SK-N-SH (cell line): Measurements from ENCODE around the gene PROSER3. TPM values are rescaled to one million over a fixed set of nuclear protein-coding genes. Genes with fewer than 3 reads are reported as not detected.
A peak's percentile ranks its signal among the peaks of the same experiment; 100 is the strongest.

Experiments
- CTCF ChIA-PET: fragments of 300-600, 350-600 bp; formaldehyde crosslinking; extraction: SDS; loops from one replicate; lab custom pipeline; 2021; lab: Yijun Ruan, JAX
- POLR2A ChIA-PET: fragments of 350-600 bp; sonication (Branson Sonifier 250); formaldehyde crosslinking; extraction: SDS; loops from one replicate; lab custom pipeline; 2020; ENCODE audit warnings: antibody characterized with exemption, inconsistent platforms; lab: Yijun Ruan, JAX
- DNase-seq: peaks from one replicate; pipeline ENCODE4 v3.0.0; 2012
- H2AFZ ChIP-seq: fragments of 200-600 bp; sonication (generic); 2 replicates; pipeline ENCODE4 v1.8.1; 2016; ENCODE audit warnings: antibody characterized with exemption, mild to moderate bottlenecking, low read depth
- H3F3A ChIP-seq: fragments of 200-600 bp; sonication (generic); replicated peaks from 2 replicates; pipeline ENCODE3; 2016; ENCODE audit warnings: antibody characterized with exemption, mild to moderate bottlenecking; ENCODE audit not compliant: insufficient read depth
- H3K27ac ChIP-seq, 2 experiments: fragments of 200-500 bp in 1 of 2; fragments of 200-600 bp in 1 of 2; sonication (Bioruptor generic) in 1 of 2; sonication (generic), shearing (Covaris generic) in 1 of 2; 2 replicates each; pipeline versions ENCODE4 v1.5.1 to v1.6.1; 2014 to 2016; ENCODE audit warnings: low read depth in 2 of 2, inconsistent platforms in 1 of 2, low read length in 1 of 2, mild to moderate bottlenecking in 1 of 2, mixed read lengths in 1 of 2
- H3K27me3 ChIP-seq: fragments of 200-600 bp; sonication (generic), shearing (Covaris generic); 2 replicates; pipeline ENCODE4 v1.6.1; 2016; ENCODE audit warnings: mixed run types; ENCODE audit not compliant: insufficient read depth
- H3K36me3 ChIP-seq, 2 experiments: fragments of 200-500 bp in 1 of 2; fragments of 200-600 bp in 1 of 2; sonication (Bioruptor generic) in 1 of 2; sonication (generic) in 1 of 2; replicated peaks in 1 of 2; 2 replicates each; pipeline versions ENCODE3 to v1.5.1; 2014 to 2016; ENCODE audit warnings: low read length in 1 of 2, mild to moderate bottlenecking in 1 of 2; ENCODE audit not compliant: insufficient read depth in 2 of 2, control insufficient read depth in 1 of 2
- H3K4me1 ChIP-seq, 2 experiments: fragments of 200-500 bp in 1 of 2; fragments of 200-600 bp in 1 of 2; sonication (Bioruptor generic) in 1 of 2; sonication (generic), shearing (Covaris generic) in 1 of 2; 2 replicates each; pipeline versions ENCODE4 v1.5.1 to v1.6.1; 2014 to 2016; ENCODE audit warnings: low read depth in 1 of 2, low read length in 1 of 2, mixed run types in 1 of 2; ENCODE audit not compliant: insufficient read depth in 2 of 2, control insufficient read depth in 1 of 2
- H3K4me2 ChIP-seq: fragments of 200-600 bp; sonication (generic), shearing (Covaris generic); 2 replicates; pipeline ENCODE4 v1.6.1; 2017; ENCODE audit warnings: mixed run types
- H3K4me3 ChIP-seq, 2 experiments: fragments of 200-500 bp in 1 of 2; fragments of 200-600 bp in 1 of 2; sonication (Bioruptor generic) in 1 of 2; sonication (generic), shearing (Covaris generic) in 1 of 2; 2 replicates each; pipeline versions ENCODE4 v1.5.1 to v1.8.1; 2014 to 2016; ENCODE audit warnings: low read depth in 2 of 2, inconsistent platforms in 1 of 2, low read length in 1 of 2, mild to moderate bottlenecking in 1 of 2, mixed read lengths in 1 of 2, moderate library complexity in 1 of 2
- H3K79me2 ChIP-seq: fragments of 200-600 bp; sonication (generic); 2 replicates; pipeline ENCODE4 v1.8.1; 2017; ENCODE audit warnings: mild to moderate bottlenecking; ENCODE audit not compliant: insufficient read depth
- H3K9ac ChIP-seq: fragments of 200-600 bp; sonication (generic); 2 replicates; pipeline ENCODE4 v1.6.1; 2017; ENCODE audit warnings: mixed run types
- H3K9me2 ChIP-seq: fragments of 200-600 bp; sonication (generic); 2 replicates; pipeline ENCODE4 v1.6.1; 2017; ENCODE audit warnings: mixed run types
- H3K9me3 ChIP-seq: fragments of 200-600 bp; sonication (generic); 2 replicates; pipeline ENCODE4 v1.6.1; 2017; ENCODE audit warnings: mixed run types, mild to moderate bottlenecking, moderate library complexity
- H4K20me1 ChIP-seq: fragments of 200-600 bp; sonication (generic); 2 replicates; pipeline ENCODE4 v1.6.1; 2017; ENCODE audit warnings: mild to moderate bottlenecking, mixed run types; ENCODE audit not compliant: insufficient read depth
- CTCF ChIP-seq: fragments of 200-600 bp; sonication (generic); IDR thresholded peaks from 2 replicates; pipeline ENCODE4 v1.6.1; 2017; ENCODE audit warnings: antibody characterized with exemption, mild to moderate bottlenecking, moderate library complexity
- EP300 ChIP-seq, 2 experiments: IDR thresholded peaks; 2 replicates each; pipeline versions ENCODE4 v1.4.0 to v1.6.1; 2012; ENCODE audit warnings: borderline replicate concordance in 1 of 2, low read depth in 1 of 2, low read length in 1 of 2
- EZH2phosphoT487 ChIP-seq: fragments of 200-600 bp; sonication (generic); IDR thresholded peaks from 2 replicates; pipeline ENCODE4 v1.6.1; 2017; ENCODE audit warnings: low read depth, mixed run types, mild to moderate bottlenecking, antibody characterized with exemption, moderate library complexity, borderline replicate concordance
- FOXJ3 ChIP-seq: sonication (generic); formaldehyde crosslinking; IDR thresholded peaks from 2 replicates; pipeline ENCODE4 v1.5.1; 2020; ENCODE audit warnings: mild to moderate bottlenecking, missing genetic modification reagents
- FOXM1 ChIP-seq: IDR thresholded peaks from 2 replicates; pipeline ENCODE4 v1.4.0; 2012; ENCODE audit warnings: low read depth, mild to moderate bottlenecking
- GABPA ChIP-seq: IDR thresholded peaks from 2 replicates; pipeline ENCODE4 v1.4.0; 2012; ENCODE audit warnings: low read depth, mild to moderate bottlenecking
- IRF3 ChIP-seq: fragments of 150-350 bp; IDR thresholded peaks from 2 replicates; pipeline ENCODE4 v1.6.1; 2016; ENCODE audit warnings: mild to moderate bottlenecking, low read depth, low read length
- NFIC ChIP-seq: IDR thresholded peaks from 2 replicates; pipeline ENCODE4 v1.4.0; 2012; ENCODE audit warnings: borderline replicate concordance
- RCOR1 ChIP-seq: fragments of 150-350 bp; IDR thresholded peaks from 2 replicates; pipeline ENCODE4 v1.6.1; 2017; ENCODE audit warnings: antibody characterized with exemption, low read length
- RFX5 ChIP-seq: IDR thresholded peaks from 2 replicates; pipeline ENCODE4 v1.6.1; 2012; ENCODE audit warnings: mild to moderate bottlenecking, improper control_type of control experiment, low read length
- SMC3 ChIP-seq: IDR thresholded peaks from 2 replicates; pipeline ENCODE4 v1.6.1; 2012; ENCODE audit warnings: low read depth, low read length, improper control_type of control experiment
- TAF1 ChIP-seq: IDR thresholded peaks from 2 replicates; pipeline ENCODE4 v1.6.1; 2012; ENCODE audit warnings: low read depth, mild to moderate bottlenecking, low read length, moderate library complexity, borderline replicate concordance
- TCF12 ChIP-seq: IDR thresholded peaks from 2 replicates; pipeline ENCODE4 v1.4.0; 2012
- TEAD4 ChIP-seq: IDR thresholded peaks from 2 replicates; pipeline ENCODE4 v1.4.0; 2012; ENCODE audit warnings: mild to moderate bottlenecking, borderline replicate concordance; ENCODE audit not compliant: insufficient read depth
- ZBTB33 ChIP-seq: IDR thresholded peaks from 2 replicates; pipeline ENCODE4 v1.4.0; 2012; ENCODE audit warnings: low read depth, borderline replicate concordance
- WGBS: methylation state at CpG from one replicate; pipeline ENCODE4 v1.1.6; 2017; ENCODE audit warnings: low lambda C conversion rate; 5-methylcytosine and 5-hydroxymethylcytosine counted together
- polyA plus RNA-seq, 3 experiments: library from polyadenylated mRNA; depleted of rRNA; stranded (reverse); fragments of >200 nt; gene quantifications; 2 replicates each; pipeline ENCODE4 v1.2.3, GENCODE V29; 2012
- TF ChIP-seq, protein P1 (sequence below): IDR thresholded peaks from 2 replicates; pipeline ENCODE4 v1.6.1; 2012; ENCODE audit warnings: mild to moderate bottlenecking, low read depth, low read length, moderate library complexity

PROSER3 gene
- polyA plus RNA-seq, 1 of the 3 experiments (the other 2 are of a cell fraction), result 12.5 TPM

DNA sequence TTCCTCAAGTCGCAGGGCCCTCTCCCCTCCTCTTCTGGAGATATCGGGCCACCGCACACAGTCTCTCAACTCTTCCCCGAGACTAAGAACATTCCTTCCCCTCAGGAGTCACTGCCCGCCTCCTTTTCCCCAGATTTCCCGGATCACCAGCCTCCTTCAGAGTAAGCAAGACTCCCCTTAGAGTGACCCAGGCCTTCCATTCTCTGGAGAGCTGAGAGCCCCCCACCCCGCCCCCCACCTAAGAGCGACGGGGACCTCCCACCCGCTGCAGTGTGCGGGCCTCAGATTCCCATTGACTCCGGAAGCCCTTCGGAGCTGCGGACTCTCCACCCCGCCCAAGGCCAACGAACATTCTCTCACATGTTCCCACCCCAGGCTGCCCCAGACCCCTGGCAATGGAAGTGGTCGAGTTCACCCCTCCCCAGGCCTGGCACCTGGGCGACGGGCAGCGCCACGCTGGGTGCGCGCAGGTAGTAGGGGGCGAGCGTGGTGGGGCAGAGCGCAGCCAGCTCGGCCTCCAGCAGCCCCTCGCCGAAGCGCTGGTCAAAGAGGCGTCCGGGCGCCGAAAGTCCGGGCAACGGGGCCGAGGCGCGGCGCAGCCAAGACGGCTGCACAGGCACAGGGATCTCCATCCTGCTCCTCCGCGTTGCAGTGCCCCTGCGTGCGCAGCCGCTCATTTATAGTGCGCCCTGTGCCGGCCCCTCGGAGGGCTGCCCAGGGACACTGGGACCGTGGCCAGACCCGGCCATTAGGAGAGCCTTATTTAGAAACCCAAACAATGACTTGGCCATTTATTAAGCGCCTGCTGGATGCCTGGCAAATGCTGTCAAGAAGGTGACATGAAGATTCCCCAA is 1.4 kb upstream of the PROSER3 start, which contains the start of gene HSPB6:
Gene HSPB6 (minus strand): TSS at position 653 of the 854 bp plus-strand sequence. CDS start 21 bp downstream, at position 632.
- peak within 1 kb of the TSS; percentile 93 to 98 for H3K27ac ChIP-seq
- H2AFZ ChIP-seq, result peak within 1 kb of the TSS; percentile 63; the same call in 1 of the 2 replicates
- H3K79me2 ChIP-seq, result peaks cover 27% of the 10 kb centered on the region
- H3K4me1 ChIP-seq, result peaks cover 7 to 19% of the 10 kb centered on the region in 2 experiments; a peak in 3 of 4 replicates
- H3K9me2 ChIP-seq, result no peaks in the 10 kb centered on the region
- H3F3A ChIP-seq, result peaks cover 10% of the 10 kb centered on the region
- H3K9me3 ChIP-seq, result no peaks in the 10 kb centered on the region
- ChIA-PET CTCF (interaction anchor here (0.9 to 1.5 kb wide), 2 partner anchors 12 to 63 kb away, joined by 4 to 5 read pairs; partner anchors contain the start of genes PSENEN and U2AF1L4), POLR2A (interaction anchor here (0.8 to 1.7 kb wide), 4 partner anchors 9 to 16 kb away, joined by 3 to 11 read pairs (median 4); partner anchors contain the start of genes LIN37 and U2AF1L4)
- H3K36me3 ChIP-seq, result peaks cover 21 to 29% of the 10 kb centered on the region in 2 experiments
- peak within 1 kb of the TSS; percentile 95 for H3K4me2 ChIP-seq
- 93% methylated on average over 46 of the region's 52 CpGs for WGBS
- DNase-seq, result no peak
- H4K20me1 ChIP-seq, result peaks cover 4% of the 10 kb centered on the region
- H3K9ac ChIP-seq, result peak within 1 kb of the TSS; percentile 100
- peak within 1 kb of the TSS; percentile 87 to 99 for H3K4me3 ChIP-seq
- H3K27me3 ChIP-seq, result no peaks in the 10 kb centered on the region
- TF ChIP-seq NFIC (no peak), GABPA (no peak), FOXM1 (no peak), ZBTB33 (no peak), EP300 (IDR thresholded peaks at IDR 0.05; ENCODE audit: borderline replicate concordance in 1 of 2, low read depth in 1 of 2, low read length in 1 of 2) (no peak), TCF12 (no peak), FOXJ3 (CRISPR knock-in tag) (no peak), CTCF (no peak), EZH2phosphoT487 (no peak), RFX5 (no peak), TEAD4 (no peak), TAF1 (no peak), IRF3 (no peak), SMC3 (no peak), RCOR1 (no peak)
- TF ChIP-seq, protein P1, sequence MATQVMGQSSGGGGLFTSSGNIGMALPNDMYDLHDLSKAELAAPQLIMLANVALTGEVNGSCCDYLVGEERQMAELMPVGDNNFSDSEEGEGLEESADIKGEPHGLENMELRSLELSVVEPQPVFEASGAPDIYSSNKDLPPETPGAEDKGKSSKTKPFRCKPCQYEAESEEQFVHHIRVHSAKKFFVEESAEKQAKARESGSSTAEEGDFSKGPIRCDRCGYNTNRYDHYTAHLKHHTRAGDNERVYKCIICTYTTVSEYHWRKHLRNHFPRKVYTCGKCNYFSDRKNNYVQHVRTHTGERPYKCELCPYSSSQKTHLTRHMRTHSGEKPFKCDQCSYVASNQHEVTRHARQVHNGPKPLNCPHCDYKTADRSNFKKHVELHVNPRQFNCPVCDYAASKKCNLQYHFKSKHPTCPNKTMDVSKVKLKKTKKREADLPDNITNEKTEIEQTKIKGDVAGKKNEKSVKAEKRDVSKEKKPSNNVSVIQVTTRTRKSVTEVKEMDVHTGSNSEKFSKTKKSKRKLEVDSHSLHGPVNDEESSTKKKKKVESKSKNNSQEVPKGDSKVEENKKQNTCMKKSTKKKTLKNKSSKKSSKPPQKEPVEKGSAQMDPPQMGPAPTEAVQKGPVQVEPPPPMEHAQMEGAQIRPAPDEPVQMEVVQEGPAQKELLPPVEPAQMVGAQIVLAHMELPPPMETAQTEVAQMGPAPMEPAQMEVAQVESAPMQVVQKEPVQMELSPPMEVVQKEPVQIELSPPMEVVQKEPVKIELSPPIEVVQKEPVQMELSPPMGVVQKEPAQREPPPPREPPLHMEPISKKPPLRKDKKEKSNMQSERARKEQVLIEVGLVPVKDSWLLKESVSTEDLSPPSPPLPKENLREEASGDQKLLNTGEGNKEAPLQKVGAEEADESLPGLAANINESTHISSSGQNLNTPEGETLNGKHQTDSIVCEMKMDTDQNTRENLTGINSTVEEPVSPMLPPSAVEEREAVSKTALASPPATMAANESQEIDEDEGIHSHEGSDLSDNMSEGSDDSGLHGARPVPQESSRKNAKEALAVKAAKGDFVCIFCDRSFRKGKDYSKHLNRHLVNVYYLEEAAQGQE, result no peak
